GM19452 (cell line): ENCODE data around the gene GNAI3.

Experiments
- ATAC-seq: cut with Tn5 transposase; IDR thresholded peaks from one replicate; pipeline ENCODE4 v1.9.1; 2021; ENCODE audit not compliant: unreplicated experiment

The GNAI3 gene

GRCh38 chr1:109592916-109593315 lies 44.5 kb downstream of the GNAI3 start:
- ATAC-seq: no peak

- no peak for ATAC-seq
Observed at GRCh38 chr1:109595531-109595930, 47.1 kb downstream of the GNAI3 start.

- ATAC-seq: no peak
Observed at GRCh38 chr1:109598156-109598555, 49.7 kb downstream of the GNAI3 start.

GRCh38 chr1:109598655-109599054 lies 50.2 kb downstream of the GNAI3 start:
- ATAC-seq: no peak

- ATAC-seq: no peak
Observed at GRCh38 chr1:109603229-109603628, 54.8 kb downstream of the GNAI3 start.

GRCh38 chr1:109605381-109605780 lies 57.0 kb downstream of the GNAI3 start:
- no peak for ATAC-seq

- no peak for ATAC-seq
Observed at GRCh38 chr1:109609881-109610280, 61.5 kb downstream of the GNAI3 start.

- no peak for ATAC-seq
Observed at GRCh38 chr1:109610609-109611307, 62.3 kb downstream of the GNAI3 start.

GRCh38 chr1:109611308-109611990 lies 63.0 kb downstream of the GNAI3 start:
- no peak for ATAC-seq

- ATAC-seq: no peak
Observed at GRCh38 chr1:109613361-109614147, 65.1 kb downstream of the GNAI3 start.

- no peak for ATAC-seq
Observed at GRCh38 chr1:109615879-109616278, 67.5 kb downstream of the GNAI3 start.

GRCh38 chr1:109616391-109616790 lies 68.0 kb downstream of the GNAI3 start:
- ATAC-seq: no peak

- ATAC-seq: no peak
Observed at GRCh38 chr1:109617291-109617801, 68.9 kb downstream of the GNAI3 start.

- ATAC-seq: no peak
Observed at GRCh38 chr1:109618661-109619575, 70.5 kb downstream of the GNAI3 start.

GRCh38 chr1:109619576-109620400 lies 71.4 kb downstream of the GNAI3 start, which contains the start of the genes AMPD2 and GNAT2:
AMPD2 (plus strand) TSS chr1:109619837; CDS start chr1:109621176, 1,339 bp downstream.
GNAT2 (minus strand) TSS chr1:109619616; CDS start chr1:109612870, 6,746 bp downstream.
- peak; percentile 50 for ATAC-seq

- ATAC-seq: no peak
Observed at GRCh38 chr1:109620401-109620791, 72.0 kb downstream of the GNAI3 start.

GRCh38 chr1:109620841-109621286 lies 72.4 kb downstream of the GNAI3 start:
- ATAC-seq: peak; percentile 74

GRCh38 chr1:109621379-109622136 lies 73.1 kb downstream of the GNAI3 start:
- no peak for ATAC-seq
